GM19035 (cell line): ENCODE data around the gene SDK2.

Source experiments
- ATAC-seq: cut with Tn5 transposase; IDR thresholded peaks from one replicate; pipeline ENCODE4 v1.9.1; 2021; ENCODE audit not compliant: unreplicated experiment

SDK2 gene

GRCh38 chr17:73654241-73654640 is 10.0 kb upstream of the SDK2 start:
- no peak for ATAC-seq

- ATAC-seq: no peak
Measured at GRCh38 chr17:73653810-73654209, 9.6 kb upstream of the SDK2 start.

DNA sequence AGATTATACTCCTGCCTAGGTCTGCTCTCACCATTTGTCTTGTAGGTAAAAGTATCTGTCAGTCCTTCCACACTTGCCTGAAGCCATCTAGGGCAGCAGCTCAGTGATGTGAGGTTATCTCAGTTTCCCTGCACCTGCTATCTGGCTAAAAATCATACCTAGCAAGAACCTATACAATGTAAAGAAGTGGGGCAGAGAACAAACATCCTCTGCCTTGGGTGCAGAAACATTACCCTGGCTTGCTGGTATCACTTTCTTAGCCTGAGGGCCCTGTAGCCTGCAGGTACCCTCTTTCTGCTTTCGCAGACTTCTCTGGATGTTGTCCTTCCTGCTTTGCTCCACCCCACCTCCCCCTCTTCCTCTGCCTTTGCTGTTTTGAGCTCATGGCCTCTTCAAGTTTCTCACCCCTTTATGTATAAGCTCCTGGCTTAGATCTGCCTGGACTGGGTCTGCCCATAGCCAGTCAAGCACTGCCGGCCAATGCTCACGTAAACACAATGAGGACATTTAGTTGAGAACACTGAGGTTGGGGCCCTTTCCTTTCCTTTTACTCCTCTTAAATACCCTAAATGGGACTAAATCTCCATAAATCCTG is 8.7 kb upstream of the SDK2 start:
- no peak for ATAC-seq

DNA sequence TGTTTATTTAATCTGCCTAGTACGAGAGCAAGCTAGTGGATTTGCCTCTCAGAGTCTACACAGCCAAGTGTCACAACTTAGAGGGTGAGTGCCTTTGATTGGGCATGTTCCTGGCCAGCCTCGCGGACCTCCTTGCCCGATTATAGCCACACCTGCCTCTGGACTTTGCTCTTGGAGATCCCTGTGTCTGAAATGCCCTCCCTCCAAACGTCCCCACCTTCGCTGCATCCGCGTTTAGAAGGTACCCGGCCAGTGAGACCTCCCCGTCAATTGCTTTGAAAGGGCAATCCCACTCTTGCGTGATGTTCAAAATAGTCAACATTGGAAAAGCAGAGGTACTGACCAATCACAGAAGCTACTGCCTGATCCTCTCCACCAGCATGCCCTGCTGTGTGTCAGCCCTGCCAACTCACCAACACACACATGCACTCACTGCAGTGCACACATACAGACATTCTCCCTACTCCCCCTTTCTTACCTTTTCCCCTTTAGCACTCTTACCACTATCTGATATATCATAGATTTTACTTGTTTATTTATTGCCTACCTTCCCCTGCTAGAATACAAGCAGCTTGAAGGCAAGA is 6.5 kb upstream of the SDK2 start:
- no peak for ATAC-seq

DNA sequence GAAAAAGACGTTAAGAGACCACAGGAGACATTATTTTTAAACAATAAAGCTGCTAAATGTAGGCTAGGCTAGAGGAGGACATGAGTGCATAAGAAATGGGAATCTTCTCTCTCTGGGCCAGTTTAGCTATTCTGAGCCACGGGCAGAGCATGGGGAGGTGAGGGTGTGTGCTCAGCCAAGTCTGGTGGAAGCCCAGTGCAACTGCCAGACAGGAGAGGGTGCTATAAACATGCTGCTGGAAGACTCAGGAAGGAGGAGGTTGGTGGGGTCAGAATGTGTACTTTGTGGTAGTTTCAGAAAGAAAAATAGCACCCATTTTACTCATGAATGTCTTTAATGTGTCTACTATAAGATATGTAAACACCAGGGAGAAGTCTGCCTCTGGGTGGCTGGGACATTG is 5.9 kb upstream of the SDK2 start:
- no peak for ATAC-seq

DNA sequence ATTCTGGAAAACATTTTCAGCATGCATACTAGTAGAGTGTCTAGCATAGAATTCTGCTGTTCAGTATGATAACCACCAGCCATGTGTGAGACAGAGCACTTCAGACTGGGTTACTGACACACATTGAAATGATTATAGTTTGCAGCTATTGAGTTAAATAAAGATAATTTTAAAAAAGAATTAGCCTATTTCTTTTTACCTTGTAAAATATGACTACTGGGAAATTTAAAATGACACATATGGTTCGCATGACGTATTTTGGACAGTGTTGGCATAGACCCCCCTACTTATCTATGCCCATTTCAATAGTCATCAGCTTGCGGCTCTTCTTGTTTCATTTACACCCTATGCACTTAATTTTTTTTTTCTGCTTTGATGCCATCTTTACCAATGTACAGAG is 4.7 kb upstream of the SDK2 start:
- ATAC-seq: no peak

GRCh38 chr17:73648543-73648820 is 4.2 kb upstream of the SDK2 start:
- no peak for ATAC-seq

- ATAC-seq: no peak
Measured at GRCh38 chr17:73647772-73648542, 3.7 kb upstream of the SDK2 start.

DNA sequence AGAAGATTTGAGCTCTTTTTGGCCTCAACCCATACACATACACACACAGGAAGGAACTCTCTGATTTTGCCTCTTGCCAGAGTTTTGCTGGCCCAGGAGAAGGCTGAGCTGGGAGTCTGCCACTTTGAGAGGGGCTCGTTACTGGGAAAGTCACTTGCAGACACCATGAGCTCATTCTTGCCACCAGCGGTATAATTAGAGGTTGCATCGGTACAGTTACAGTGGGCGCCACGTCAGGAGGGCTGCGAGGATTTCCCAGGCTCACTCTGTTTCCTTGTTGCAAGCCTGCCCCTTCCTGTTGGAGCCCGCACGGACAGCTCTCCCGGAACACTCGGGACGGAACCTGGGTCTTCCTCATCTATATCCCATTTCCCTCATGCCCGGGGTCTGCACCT is 3.1 kb upstream of the SDK2 start:
- ATAC-seq: no peak

DNA sequence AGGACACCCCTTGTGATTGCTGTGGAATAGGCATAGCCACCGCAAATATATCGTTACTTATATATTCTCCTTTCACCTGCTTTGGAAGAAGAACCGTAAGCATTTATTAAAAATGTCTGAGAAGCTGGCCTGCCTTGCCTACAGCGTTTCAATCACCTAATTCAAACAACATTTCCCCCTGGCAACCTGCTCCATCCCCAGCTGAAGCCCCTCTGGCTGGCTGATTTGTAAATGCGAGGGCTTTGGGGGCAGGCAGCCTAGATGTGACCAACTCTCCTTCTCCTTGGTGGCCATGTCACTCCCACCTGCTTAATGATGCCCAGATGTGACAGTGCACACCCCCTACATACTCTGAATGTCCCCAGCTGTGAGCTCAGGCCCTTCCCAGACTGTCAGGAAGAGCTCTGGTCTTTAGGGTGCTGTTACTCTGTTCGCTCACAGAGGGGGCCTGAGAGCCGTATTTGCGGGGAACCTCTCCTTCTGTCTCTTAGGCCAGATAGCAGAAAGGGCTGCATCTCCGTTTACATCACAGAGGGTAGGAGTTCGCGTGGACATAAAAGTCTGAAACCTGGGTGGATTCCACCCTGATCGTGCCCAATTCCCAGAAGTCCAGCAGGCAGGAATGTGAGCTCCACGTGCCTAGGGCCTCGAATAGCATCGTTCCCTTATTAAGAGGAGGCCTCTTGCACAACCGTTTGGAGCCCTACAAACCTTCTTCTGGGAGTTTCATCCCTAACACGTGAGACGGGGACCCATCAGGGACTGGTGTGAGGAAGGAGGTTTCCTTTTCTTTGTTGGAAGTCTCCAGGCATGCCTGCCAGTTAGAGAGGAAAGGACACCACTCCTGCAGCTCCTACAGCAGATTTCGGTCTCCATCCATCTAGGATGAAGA is 2.4 kb upstream of the SDK2 start:
- no peak for ATAC-seq

- ATAC-seq: no peak
Measured at GRCh38 chr17:73645050-73645871, 1.0 kb upstream of the SDK2 start.

DNA sequence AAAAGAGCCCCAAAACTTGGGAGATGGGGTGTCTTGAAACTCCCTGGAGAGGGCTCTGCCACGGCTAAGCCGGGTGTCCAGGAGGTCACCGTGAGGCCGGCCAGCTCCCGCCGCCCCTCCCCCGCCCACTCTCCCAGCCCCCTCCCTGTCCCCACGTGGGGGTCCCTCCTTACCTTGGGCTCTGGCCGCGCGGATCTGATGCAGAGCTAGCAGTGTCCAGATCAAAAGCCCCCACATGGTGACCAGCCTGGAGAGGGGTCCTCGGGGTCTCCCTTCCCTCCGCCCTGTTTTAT is 447 bp downstream of the SDK2 start:
- ATAC-seq: no peak

DNA sequence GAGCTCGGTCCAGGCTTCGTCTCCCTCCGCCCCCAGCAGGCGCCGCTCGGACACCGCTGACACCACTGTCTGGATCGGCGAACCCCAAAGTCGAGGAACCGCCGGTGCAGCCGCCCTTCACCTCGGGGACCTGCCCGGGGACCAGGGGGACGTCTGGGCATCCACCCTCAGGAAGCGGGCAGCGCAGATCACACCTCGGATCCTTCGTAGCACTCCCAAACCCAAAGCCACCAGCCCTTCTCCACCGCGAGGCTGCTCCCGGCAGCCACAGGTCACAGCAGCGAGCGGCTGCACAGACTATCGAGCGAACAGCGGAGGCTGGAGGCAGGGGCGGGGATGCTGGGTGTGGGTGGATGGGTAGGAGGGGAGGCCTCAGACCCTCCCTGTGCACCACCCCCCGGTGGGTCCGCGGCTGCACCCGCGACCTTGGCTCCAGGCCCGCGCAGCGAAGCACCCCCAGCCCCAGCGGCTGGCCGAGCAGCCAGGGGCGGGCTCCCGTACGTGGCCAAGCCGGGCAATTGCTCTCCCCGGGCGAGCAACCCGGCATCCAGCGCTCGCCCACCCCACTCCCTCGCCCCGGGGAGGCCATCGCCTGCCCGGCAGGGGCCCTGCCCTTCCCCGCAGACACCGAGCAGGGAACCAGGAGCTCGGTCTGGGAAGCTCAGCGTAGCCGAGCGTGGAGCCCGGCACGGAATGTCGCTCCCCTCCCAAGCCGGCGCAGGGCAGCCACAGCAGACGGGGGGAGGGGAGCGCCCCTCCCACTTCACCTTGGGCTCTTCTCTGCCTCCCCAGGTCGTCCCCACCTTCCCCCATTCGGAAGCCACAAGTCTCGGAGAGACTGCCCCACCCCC is 1.0 kb downstream of the SDK2 start:
- ATAC-seq: no peak

DNA sequence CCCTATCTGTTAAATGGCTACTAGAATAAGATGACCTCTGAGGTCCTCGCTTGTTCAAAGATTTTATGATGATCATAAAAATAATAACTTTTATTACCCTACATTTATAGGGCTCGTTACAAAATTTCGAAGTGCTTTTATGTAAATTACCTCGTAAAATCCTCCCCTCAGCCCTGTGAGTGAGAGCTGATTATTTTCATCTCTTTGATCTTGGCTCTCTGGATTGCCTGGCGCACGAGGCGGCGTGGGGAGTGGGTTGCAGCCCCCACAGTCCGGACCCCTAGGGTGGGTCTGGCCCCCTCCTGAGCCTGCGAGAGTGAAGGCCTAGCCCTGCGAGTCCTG is 1.6 kb downstream of the SDK2 start:
- ATAC-seq: no peak

DNA sequence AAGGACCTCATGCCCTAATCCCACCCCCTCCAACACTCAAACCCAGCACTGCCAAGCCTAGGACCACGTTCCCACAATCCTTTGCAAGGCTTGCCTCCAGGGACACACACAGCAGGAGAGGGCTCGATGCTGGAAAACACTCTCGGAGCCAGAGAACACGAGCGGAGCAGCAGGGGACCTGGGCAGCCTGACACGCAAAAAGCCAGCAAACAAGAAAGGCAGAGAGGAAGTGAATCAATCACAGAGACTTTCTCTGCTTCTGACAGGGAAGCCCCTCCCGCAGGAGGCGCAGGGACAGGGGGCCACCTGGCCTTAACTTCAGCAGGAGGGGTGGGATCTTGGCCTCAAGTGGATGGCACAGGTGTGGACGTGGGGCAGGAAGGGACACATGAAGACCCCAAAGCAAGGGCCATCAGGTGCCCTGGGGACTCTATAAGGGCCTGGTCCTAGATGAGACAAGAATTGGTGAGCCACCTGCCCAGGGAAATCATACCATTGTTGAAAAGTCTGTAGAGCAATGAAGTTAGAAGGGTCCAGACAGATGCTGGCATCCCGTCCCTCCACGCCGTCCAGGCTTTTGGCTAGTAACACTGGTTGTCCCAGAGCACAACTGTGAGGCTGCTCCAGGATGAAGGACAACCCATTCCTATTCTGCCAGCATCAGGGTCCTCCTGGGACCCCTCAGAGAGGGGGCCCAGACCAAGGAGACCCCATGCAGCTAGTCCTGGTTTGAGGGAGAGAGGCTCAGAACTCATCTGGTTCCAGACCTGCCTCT is 2.2 kb downstream of the SDK2 start:
- no peak for ATAC-seq

DNA sequence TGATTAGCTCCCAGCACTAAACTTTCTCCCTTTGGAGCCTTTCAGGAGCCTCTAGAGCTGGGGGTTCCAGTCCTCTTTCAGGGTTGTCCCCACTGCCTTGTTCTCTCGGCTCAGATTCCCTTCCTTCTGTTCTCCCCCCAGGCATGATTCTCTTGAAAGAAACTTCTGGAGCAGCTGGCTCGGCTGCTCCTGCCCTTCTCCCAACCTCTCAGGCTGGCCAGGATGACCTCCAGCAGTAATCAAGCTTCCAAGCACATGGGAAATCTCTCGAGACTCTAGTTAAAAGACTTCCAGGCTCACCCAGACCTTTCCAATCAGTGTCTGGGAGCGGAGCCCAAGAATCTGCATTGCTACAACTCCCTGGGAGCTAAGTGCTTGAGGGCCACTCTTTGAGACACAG is 3.6 kb downstream of the SDK2 start:
- no peak for ATAC-seq

DNA sequence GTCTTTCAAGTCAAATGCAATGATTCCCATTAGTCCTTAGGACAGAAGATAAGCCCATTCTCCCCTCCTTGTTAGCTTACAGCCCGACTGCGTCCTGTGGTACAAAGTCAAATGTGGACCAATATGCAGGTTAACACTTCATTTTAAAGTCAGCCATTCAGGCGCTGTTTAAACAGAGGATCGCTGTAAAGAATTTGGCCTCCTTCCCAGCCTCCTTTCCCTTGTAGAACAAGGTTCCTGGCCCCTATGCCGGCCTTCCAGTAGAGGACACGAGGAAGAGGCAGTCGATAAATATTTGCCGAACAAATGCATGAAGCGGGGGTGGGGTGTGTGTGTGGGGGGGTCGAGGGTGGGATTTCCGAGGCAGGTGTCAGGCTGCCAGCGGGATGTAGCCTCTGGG is 4.3 kb downstream of the SDK2 start:
- ATAC-seq: no peak

- no peak for ATAC-seq
Measured at GRCh38 chr17:73639322-73639721, 4.9 kb downstream of the SDK2 start.

DNA sequence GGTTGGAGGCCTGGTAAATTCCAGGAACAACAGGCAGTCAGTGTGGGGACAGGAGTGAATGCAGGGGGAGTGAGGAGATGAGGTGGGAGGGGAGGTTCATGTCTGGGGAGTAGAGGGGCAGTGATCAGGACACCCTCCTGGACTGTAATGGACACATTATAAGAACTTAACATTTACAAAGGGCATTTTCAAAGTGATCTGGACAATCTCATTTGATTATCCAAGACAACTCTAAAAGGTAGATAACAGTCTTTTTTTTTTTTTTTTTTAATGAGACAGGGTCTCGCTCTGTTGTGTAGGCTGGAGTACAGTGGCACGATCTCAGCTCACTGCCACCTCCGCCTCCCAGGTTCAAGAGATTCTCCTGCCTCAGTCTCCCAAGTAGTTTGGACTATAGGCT is 5.7 kb downstream of the SDK2 start:
- no peak for ATAC-seq

DNA sequence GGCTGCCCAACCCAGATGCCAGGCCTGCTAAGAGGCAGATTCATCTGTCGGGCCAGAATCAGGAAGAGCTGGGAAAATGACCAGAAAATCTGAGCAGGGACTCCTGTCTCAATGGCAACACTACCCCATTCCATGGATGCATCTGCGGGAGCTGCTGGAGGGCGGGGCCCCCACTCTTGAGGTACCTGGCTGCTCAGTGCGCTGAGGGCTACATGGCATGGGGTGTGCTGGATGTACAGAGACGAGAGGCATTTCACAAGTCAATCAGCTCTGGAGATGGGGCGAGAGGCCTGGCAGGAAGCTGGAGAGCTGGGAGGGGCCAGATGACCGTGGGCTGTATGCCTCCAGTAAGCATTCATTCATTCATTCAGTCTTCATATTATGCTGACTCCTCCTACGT is 6.4 kb downstream of the SDK2 start:
- no peak for ATAC-seq
